Immature natural killer cell (primary cell): ENCODE results near the gene CRISPLD2. TPM values are rescaled to one million over a fixed set of nuclear protein-coding genes. Genes with fewer than 3 reads are reported as not detected.
"Not testable (repeated sequence)": the region's sequence is repeated elsewhere in the genome, so short reads cannot be mapped to it uniquely, and the experiment has no call there.

Experiments
- DNase-seq, 3 donors: peaks; one replicate each; pipeline ENCODE4 v3.0.0; 2022; ENCODE audit warnings: mixed read lengths in 1 of 3
- H3K27ac Mint-ChIP-seq, 6 donors: one replicate each; pipeline ENCODE4 v1.8.0; 2020; ENCODE audit warnings: mixed read lengths in 6 of 6, mild to moderate bottlenecking in 5 of 6, inconsistent platforms in 4 of 6, moderate library complexity in 3 of 6
- H3K27me3 Mint-ChIP-seq, 3 donors: one replicate each; pipeline ENCODE4 v1.8.0; 2020 to 2021; ENCODE audit warnings: low read depth in 3 of 3, mild to moderate bottlenecking in 3 of 3, mixed read lengths in 3 of 3, moderate library complexity in 3 of 3, inconsistent platforms in 1 of 3
- H3K36me3 Mint-ChIP-seq, 3 donors: one replicate each; pipeline ENCODE4 v1.8.0; 2020; ENCODE audit warnings: mixed read lengths in 3 of 3, inconsistent platforms in 2 of 3, mild to moderate bottlenecking in 2 of 3
- H3K4me1 Mint-ChIP-seq, 2 donors: one replicate each; pipeline ENCODE4 v1.8.0; 2020; ENCODE audit warnings: inconsistent platforms in 2 of 2, mild to moderate bottlenecking in 2 of 2, mixed read lengths in 2 of 2, moderate library complexity in 1 of 2
- H3K4me3 Mint-ChIP-seq, 5 donors: one replicate each; pipeline ENCODE4 v1.8.0; 2020; ENCODE audit warnings: mild to moderate bottlenecking in 5 of 5, mixed read lengths in 5 of 5, inconsistent platforms in 3 of 5, moderate library complexity in 3 of 5
- H3K9me3 Mint-ChIP-seq, 6 donors: one replicate each; pipeline ENCODE4 v1.8.0; 2020; ENCODE audit warnings: mild to moderate bottlenecking in 6 of 6, mixed read lengths in 6 of 6, inconsistent platforms in 4 of 6, moderate library complexity in 3 of 6
- polyA plus RNA-seq, 3 donors: library from polyadenylated mRNA; unstranded; fragments of 300-500 nt; fragmentation: Illumina TruSeq; gene quantifications; one replicate each; pipeline ENCODE4 v1.2.3, GENCODE V29; 2021

The CRISPLD2 gene
- polyA plus RNA-seq, 3 donors from 2014 or later, result 0.05 to 0.24 (median 0.09) TPM

DNA sequence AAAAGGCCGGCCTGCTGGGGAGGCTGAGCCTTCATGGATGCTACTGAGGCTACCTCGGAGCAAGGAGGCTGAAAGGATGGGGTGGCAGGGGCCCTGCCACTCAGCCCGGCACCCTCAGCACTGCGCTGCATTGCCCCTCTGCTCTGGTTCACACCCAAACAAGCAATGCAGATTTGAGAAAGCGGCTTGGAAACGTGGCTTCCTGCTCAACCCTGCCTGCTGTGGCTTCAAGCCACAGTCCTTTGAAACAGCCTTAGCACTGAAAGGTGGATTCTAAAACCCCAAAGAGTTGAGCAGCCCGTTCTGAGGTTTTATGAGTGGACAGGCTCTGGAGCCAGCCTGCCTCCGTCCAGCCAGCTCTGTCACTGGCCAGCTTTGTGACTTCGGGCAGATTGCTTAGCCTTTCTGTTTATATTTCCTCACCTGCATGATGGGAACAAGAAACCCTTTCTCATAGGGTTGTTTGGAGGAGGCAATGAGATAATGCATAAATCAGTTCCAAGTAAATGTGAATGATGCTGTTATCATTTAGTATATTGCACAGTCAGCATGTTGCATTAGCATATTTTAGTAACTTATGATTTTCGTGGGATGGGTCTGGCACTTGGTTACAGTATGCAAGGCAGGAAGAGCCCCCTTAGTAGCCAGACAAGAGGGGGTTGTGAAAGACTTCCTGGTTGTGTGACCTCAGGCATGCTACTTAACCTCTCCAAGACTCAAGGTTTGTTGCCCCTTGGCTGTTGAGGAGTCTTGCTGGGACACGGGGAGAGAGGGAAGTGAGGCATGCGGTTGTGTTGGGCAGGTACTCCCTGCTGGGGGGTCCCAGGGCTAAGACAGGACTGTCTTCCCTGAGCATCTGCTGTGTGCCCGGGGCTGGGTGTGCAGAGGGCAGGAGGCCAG, 23.6 kb downstream of the CRISPLD2 start:
- DNase-seq, result no peak
- H3K36me3 Mint-ChIP-seq, result no peaks in the 10 kb centered on the region
- no peak overlapping the region for H3K27ac Mint-ChIP-seq
- no peak overlapping the region for H3K4me3 Mint-ChIP-seq
- H3K9me3 Mint-ChIP-seq, result no peaks in the 10 kb centered on the region
- peaks cover 3 to 12% (median 7%) of the 10 kb centered on the region in 3 donors for H3K27me3 Mint-ChIP-seq
- no peaks in the 10 kb centered on the region for H3K4me1 Mint-ChIP-seq

DNA sequence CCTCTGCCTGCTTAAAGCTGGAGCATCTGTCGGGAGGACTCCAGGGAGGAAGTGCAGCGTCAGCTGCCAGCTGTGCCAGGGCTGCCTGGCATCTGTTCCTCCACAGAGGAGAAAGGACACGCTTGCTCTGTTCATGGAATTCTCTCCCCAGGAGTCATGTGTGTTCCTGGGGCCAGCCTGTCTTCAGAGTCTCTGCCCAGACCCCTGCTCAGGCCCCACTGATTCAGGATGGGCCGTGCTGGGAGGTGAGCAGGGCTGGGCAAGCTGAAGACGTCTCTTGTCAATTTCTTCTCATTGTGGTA, 24.2 kb downstream of the CRISPLD2 start:
- no peaks in the 10 kb centered on the region for H3K36me3 Mint-ChIP-seq
- H3K27me3 Mint-ChIP-seq, result peaks cover 3 to 12% (median 7%) of the 10 kb centered on the region in 3 donors
- DNase-seq, result no peak
- H3K4me3 Mint-ChIP-seq, result no peak overlapping the region
- no peak overlapping the region for H3K27ac Mint-ChIP-seq
- no peaks in the 10 kb centered on the region for H3K9me3 Mint-ChIP-seq
- H3K4me1 Mint-ChIP-seq, result no peaks in the 10 kb centered on the region

DNA sequence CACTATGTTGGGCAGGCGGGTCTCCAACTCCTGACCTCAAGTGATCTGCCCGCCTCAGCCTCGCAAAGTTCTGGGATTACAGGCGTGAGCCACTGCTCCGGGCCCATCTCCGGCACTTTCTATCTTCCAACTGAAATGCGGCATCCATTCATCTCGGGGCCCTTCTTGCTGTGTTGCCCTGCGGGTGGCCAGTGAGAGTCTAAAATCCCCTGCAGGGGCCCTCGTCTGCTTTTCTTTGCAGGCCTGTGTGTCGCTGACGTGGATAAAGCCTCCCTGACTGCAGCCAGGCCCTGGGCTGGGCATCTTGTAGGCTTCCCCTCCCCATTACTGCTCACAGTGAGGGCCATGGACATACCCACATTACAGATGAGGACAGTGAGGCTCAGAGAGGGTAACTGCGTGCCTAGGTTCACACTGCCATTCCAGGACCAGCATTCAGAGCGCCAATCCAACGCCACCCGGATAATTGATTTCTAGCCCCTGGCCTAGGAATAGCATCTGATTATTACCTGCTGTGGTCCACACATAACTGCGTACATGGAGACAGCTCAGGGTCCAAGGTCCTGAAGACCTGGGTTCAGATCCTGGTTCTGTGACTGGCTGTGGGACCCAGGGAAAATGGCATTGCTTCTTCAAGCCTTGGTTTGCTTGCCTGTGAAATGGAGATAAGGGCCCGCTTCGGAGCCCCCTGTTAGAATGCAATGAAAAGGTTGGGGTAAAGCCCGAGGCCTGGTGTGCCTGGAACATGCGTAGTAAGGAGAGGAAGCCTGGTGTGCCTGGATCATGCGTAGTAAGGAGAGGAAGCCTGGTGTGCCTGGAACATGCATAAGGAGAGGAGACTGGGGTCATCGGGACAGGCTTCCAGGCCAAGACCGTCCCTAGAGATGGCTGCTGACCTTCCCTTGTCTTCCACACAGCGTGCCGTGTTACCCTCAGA, 25.0 kb downstream of the CRISPLD2 start:
- H3K27me3 Mint-ChIP-seq, result peaks cover 3 to 13% (median 6%) of the 10 kb centered on the region in 3 donors
- no peaks in the 10 kb centered on the region for H3K4me1 Mint-ChIP-seq
- H3K36me3 Mint-ChIP-seq, result no peaks in the 10 kb centered on the region
- no peak for DNase-seq
- H3K4me3 Mint-ChIP-seq, result no peak overlapping the region
- no peaks in the 10 kb centered on the region for H3K9me3 Mint-ChIP-seq
- H3K27ac Mint-ChIP-seq, result no peak overlapping the region

DNA sequence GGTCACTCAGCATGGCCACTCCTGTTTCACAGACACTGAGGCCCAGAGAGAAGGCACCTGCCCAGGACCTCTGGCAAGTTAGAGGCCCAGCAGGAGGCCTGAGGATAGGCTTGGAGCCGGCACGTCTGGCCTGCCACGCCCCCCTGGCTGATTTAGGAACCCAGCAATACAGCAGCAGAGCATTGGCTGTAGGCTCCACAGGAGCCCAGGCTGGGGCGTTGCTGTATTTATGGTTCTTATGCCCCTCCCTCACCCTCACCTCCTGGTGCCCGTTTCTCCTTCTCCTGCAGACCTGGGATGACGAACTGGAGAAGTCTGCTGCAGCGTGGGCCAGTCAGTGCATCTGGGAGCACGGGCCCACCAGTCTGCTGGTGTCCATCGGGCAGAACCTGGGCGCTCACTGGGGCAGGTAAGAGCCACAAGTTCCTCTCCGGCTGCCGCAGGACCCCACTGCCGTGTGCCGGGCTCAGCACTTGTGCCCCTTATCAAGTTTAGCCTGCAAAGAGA, 25.8 kb downstream of the CRISPLD2 start:
- no peaks in the 10 kb centered on the region for H3K4me1 Mint-ChIP-seq
- no peak overlapping the region for H3K27ac Mint-ChIP-seq
- H3K4me3 Mint-ChIP-seq, result no peak overlapping the region
- peaks cover 3 to 11% (median 6%) of the 10 kb centered on the region in 3 donors for H3K27me3 Mint-ChIP-seq
- no peaks in the 10 kb centered on the region for H3K9me3 Mint-ChIP-seq
- DNase-seq, result no peak
- H3K36me3 Mint-ChIP-seq, result no peaks in the 10 kb centered on the region

DNA sequence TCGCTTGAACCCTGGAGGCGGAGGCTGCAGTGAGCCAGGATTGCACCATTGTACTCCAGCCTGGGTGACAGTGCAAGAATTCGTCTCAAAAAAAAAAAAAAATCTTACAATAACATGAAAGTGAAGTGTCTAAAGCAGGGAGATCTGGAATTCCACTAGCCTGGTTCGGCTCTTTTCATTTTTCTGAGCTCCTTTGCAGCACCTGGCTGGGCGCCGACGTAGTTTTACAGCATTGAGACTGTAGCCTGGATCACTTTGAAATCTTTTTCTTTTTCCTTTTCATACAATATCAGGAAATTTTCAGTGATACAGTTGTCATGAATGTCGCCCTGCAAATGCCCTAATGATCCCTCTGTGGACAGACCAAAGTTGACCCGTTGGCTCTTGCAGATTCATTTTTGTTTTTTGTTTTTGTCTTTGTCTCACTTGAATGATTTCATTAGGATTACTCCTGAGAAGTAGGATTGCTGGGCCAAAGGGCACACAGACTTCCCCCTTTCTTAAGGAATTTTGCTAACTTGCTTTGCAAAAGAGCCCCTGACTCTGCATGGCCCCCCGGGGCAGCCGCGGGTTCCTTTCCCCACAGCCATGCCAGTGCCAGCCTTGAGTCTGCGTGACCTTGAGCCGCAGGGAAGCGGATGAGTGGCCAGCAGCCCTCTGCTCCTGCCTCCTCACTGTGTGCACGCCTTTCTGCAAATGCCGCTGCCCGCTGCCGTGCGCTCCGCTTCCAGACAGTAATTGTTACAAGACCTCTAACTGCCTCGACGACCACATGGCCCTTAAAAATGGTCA, 28.0 kb downstream of the CRISPLD2 start:
- Mint-ChIP-seq H3K27ac (no peak overlapping the region), H3K4me3 (no peak overlapping the region), H3K4me1 (no peaks in the 10 kb centered on the region), H3K36me3 (no peaks in the 10 kb centered on the region), H3K9me3 (no peaks in the 10 kb centered on the region), H3K27me3 (peaks cover 1 to 8% (median 5%) of the 10 kb centered on the region in 3 donors)
- no peak for DNase-seq

DNA sequence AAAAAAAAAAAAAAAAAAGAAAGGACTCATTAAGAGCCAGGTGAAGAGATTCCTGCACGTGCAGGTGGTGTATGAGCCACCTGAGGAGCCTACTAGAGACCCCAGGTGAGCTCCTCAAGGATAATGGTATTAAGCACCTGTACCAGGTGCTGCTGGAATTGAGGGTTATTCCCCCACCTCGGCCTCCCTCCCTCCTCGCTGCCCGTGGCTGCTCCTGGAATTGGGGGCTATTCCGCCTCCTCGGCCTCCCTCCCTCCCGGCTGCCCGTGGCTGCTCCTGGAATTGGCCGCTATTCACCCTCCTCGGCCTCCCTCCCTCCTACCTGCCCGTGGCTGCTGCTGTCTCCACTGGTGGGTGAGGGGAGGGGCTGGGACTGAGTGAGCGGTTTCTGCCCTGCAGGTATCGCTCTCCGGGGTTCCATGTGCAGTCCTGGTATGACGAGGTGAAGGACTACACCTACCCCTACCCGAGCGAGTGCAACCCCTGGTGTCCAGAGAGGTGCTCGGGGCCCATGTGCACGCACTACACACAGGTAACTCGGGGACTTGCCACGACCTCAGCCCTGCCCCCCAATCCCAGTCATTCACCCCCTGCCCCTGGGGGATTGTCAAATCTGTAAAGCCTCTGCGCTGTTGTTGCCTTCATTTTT, 29.3 kb downstream of the CRISPLD2 start:
- Mint-ChIP-seq H3K27me3 (peaks cover 1 to 5% (median 5%) of the 10 kb centered on the region in 3 donors), H3K36me3 (no peaks in the 10 kb centered on the region), H3K4me1 (no peaks in the 10 kb centered on the region), H3K4me3 (no peak overlapping the region), H3K9me3 (no peaks in the 10 kb centered on the region), H3K27ac (no peak overlapping the region)
- DNase-seq, result no peak

DNA sequence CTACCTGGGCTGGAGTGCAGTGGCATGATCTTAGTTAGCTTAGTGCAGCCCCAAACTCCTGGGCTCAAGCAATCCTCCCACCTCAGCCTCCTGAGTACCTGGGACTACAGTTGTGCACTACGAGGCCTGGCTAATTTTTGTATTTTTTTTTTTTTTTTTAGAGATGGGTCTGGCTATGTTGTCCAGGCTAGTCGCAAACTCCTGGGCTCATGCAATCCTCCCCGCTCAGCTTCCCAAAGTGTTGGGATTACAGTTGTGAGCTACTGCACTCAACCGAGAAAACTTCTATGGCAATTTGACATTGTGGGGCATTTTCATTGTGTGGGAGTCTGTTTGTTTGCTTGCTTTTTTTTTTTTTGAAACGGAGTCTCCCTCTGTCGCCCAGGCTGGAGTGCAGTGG, 30.0 kb downstream of the CRISPLD2 start:
- Mint-ChIP-seq H3K36me3 (no peaks in the 10 kb centered on the region), H3K27ac (no peak overlapping the region), H3K4me3 (no peak overlapping the region), H3K4me1 (no peaks in the 10 kb centered on the region), H3K27me3 (peaks cover 1 to 5% (median 5%) of the 10 kb centered on the region in 3 donors), H3K9me3 (no peaks in the 10 kb centered on the region)
- no peak for DNase-seq

DNA sequence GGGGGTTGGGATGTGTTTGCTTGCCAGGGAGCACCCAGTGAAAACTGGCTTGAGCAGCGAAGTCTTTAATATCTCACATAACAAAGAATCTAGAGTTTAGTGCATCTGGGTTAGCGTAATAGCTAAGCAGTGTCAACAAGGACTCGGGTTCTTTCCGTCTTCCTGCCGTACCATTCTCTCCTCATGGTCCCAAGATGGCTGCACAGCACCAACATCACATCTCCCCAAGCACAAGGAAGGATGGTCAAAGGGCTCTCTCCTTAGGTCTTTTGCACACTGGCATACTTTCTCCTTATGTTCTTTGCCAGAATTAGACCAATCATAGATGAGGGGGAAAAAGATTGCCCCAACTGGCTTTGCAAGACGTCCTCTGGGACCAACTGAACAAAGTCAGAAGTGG, 30.9 kb downstream of the CRISPLD2 start:
- Mint-ChIP-seq H3K27ac (no peak overlapping the region), H3K27me3 (peaks cover 1 to 7% (median 5%) of the 10 kb centered on the region in 3 donors)
- DNase-seq, result no peak

DNA sequence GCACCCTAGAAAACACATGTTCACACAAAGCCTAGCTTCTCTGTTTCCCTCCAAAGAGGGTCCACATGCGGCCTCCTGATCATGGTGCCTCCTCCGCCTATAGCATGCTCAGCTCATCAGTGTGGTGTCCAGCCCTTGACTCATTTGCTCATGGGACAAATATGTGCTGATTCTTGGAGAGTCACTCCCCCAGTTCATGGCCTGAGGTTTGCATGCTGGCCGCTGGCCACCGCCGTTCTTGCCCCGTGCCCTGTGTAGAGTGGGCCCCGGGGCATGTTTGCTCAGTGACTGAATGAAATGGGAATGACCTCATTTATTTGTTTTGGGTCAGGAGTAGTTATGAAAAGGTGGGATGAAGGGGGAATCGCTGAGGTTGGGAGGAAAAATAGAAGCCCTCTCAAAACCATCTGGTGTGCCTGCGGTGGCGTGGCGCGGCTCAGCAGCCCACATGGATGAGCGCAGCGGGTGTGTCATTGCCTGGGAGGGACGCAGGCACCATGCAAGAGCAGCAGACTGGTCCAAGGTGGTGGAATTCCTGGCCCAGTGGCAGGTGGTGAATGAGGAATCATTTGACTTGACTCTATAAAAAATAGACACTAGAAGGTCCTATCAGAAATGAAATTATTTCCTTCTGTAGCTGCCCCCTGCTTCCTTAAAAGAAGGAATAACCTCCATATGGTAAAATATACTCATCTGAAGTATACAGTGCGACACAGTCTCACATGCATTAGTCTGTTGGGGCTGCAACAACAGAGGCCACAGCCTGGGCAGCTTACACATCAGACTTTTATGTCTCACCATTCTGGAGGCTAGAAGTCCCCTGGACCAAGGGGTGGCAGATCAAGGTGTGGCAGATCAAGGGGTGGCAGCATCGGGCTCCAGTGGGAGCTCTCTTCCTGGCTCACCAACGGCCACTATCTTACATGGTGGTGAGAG, 31.7 kb downstream of the CRISPLD2 start:
- H3K27me3 Mint-ChIP-seq, result peaks cover 1 to 7% (median 5%) of the 10 kb centered on the region in 3 donors
- no peaks in the 10 kb centered on the region for H3K9me3 Mint-ChIP-seq
- H3K4me1 Mint-ChIP-seq, result no peaks in the 10 kb centered on the region
- no peak overlapping the region for H3K27ac Mint-ChIP-seq
- H3K36me3 Mint-ChIP-seq, result no peaks in the 10 kb centered on the region
- no peak overlapping the region for H3K4me3 Mint-ChIP-seq
- no peak for DNase-seq

More for the DNA sequence above, 30.9 kb downstream of the CRISPLD2 start:
- H3K4me1 Mint-ChIP-seq, result no peaks in the 10 kb centered on the region
- H3K9me3 Mint-ChIP-seq, result no peaks in the 10 kb centered on the region
- H3K4me3 Mint-ChIP-seq, result no peak overlapping the region
- H3K36me3 Mint-ChIP-seq, result no peaks in the 10 kb centered on the region

DNA sequence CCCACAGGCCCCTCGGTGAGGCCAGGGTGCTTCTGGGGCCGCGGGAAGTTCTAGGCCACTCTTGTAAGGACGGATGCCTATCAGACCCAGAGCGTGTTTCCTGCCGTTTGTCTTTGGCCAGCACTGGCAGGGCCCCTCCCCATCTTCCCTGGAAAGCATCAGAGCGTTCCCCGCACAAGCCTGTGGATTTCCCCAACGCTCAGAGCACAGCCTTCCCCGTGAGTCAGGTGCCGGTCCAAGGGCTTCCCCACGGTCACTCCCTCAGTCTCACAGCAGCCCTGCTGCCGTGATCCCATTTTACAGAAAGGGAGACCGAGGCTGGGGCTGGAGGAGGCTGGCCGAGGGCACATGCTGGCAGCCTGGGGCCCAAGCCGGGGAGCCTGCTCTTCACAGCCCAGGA, 33.7 kb downstream of the CRISPLD2 start:
- Mint-ChIP-seq H3K9me3 (no peaks in the 10 kb centered on the region), H3K27me3 (peaks cover 0 to 4% (median 3%) of the 10 kb centered on the region in 3 donors), H3K4me3 (no peak overlapping the region), H3K36me3 (no peaks in the 10 kb centered on the region), H3K27ac (no peak overlapping the region), H3K4me1 (no peaks in the 10 kb centered on the region)
- no peak for DNase-seq

DNA sequence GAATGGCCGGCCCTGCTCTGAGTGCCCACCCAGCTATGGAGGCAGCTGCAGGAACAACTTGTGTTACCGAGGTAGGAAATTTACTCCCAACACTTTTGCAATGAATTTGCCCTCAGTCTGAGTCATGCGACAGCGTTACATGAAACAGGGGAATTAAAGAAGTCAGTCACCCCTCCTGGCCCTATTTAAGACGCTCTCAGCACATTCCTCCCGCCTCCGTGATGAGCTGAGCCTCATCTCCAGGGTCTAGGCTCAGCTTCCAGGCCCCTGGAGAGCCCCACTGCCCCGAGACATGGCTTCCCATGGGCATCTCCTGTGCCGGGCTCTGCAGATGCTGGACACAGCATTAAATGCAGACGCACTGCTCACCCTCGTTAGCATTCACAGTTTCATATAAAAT, 35.0 kb downstream of the CRISPLD2 start:
- Mint-ChIP-seq H3K27ac (no peak overlapping the region), H3K4me1 (no peaks in the 10 kb centered on the region), H3K27me3 (peaks cover 0 to 4% (median 2%) of the 10 kb centered on the region in 3 donors), H3K9me3 (peaks cover 0 to 3% (median under 1%) of the 10 kb centered on the region in 6 donors), H3K36me3 (no peaks in the 10 kb centered on the region), H3K4me3 (no peak overlapping the region)
- DNase-seq, result no peak

DNA sequence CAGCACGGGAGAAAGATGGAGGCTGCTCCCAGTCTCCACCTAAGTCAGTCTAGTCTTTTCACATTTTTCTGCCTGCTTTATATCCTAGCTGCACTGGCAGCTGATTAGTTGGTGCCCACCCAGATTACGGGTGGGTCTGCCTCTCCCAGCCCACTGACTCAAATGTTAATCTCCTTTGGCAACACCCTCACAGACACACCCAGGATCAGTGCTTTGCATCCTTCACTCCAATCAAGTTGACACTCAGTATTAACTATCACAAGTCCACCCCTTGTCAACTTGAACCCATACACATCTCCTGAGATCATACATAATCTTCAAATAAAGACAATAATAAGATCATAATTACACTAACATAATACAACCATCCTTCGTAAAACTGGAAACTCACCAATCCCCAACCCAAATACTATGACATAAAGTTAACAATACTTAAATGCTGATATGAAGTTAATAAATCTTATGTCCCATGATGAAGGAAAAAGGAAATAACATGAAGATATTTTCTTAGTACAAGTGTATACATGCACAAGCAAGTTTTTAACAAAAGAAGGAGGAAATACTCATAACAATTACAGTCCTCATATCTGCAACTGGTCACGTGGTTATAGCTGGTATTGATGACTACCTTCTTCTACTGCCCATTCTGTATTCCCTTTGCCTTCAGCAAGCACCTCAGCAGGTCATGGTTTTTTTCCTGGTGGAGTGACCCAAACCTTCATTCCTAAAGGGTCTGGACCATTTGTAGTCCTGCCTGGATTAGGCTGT, 35.8 kb downstream of the CRISPLD2 start:
- DNase-seq, H3K9me3 Mint-ChIP-seq, H3K4me3 Mint-ChIP-seq, H3K27me3 Mint-ChIP-seq, H3K36me3 Mint-ChIP-seq, H3K27ac Mint-ChIP-seq, H3K4me1 Mint-ChIP-seq: not testable (repeated sequence)
